GM23248 (cell line): ENCODE results near the gene CFAP100. TPM values are rescaled to one million over a fixed set of nuclear protein-coding genes. Genes with fewer than 3 reads are reported as not detected.
A peak's percentile ranks its signal among the peaks of the same experiment; 100 is the strongest.

Experiments
- DNase-seq: peaks from one replicate; pipeline ENCODE4 v3.0.0-alpha.2; 2015
- H2AFZ ChIP-seq: fragments of 200-600 bp; sonication (generic); 2 replicates; pipeline ENCODE4 v1.6.1; 2016; ENCODE audit warnings: antibody characterized with exemption
- H3F3A ChIP-seq: fragments of 200-600 bp; sonication (generic); 2 replicates; pipeline ENCODE4 v1.6.1; 2016; ENCODE audit warnings: mild to moderate bottlenecking, antibody characterized with exemption, mixed run types; ENCODE audit not compliant: insufficient read depth
- H3K27ac ChIP-seq: fragments of 200-600 bp; sonication (generic); 2 replicates; pipeline ENCODE4 v1.5.1; 2016; ENCODE audit warnings: mild to moderate bottlenecking
- H3K27me3 ChIP-seq: fragments of 200-600 bp; sonication (generic); replicated peaks from 2 replicates; pipeline ENCODE4 v1.6.1; 2016; ENCODE audit warnings: mild to moderate bottlenecking; ENCODE audit not compliant: insufficient read depth
- H3K36me3 ChIP-seq: fragments of 200-600 bp; sonication (generic); 2 replicates; pipeline ENCODE4 v1.6.1; 2016; ENCODE audit warnings: low read depth, mild to moderate bottlenecking
- H3K4me1 ChIP-seq: fragments of 200-600 bp; sonication (generic); 2 replicates; pipeline ENCODE4 v1.6.1; 2016; ENCODE audit warnings: mild to moderate bottlenecking; ENCODE audit not compliant: insufficient read depth
- H3K4me2 ChIP-seq: fragments of 200-600 bp; sonication (generic); one replicate; pipeline ENCODE4 v1.6.1; 2016; ENCODE audit warnings: mild to moderate bottlenecking; ENCODE audit not compliant: unreplicated experiment
- H3K4me3 ChIP-seq: fragments of 200-600 bp; sonication (generic); 2 replicates; pipeline ENCODE4 v1.5.1; 2016; ENCODE audit warnings: mild to moderate bottlenecking
- H3K79me2 ChIP-seq: fragments of 200-600 bp; sonication (generic); 2 replicates; pipeline ENCODE4 v1.6.1; 2016; ENCODE audit warnings: mild to moderate bottlenecking; ENCODE audit not compliant: insufficient read depth
- H3K9ac ChIP-seq: fragments of 200-600 bp; sonication (generic); 2 replicates; pipeline ENCODE4 v1.6.1; 2016; ENCODE audit warnings: mild to moderate bottlenecking
- H3K9me2 ChIP-seq: fragments of 200-600 bp; sonication (generic); 2 replicates; pipeline ENCODE4 v1.6.1; 2016; ENCODE audit warnings: mixed run types, mild to moderate bottlenecking, moderate library complexity; ENCODE audit not compliant: insufficient read depth
- H3K9me3 ChIP-seq: fragments of 200-600 bp; sonication (generic); one replicate; pipeline ENCODE4 v1.6.1; 2017; ENCODE audit warnings: low read depth
- H4K20me1 ChIP-seq: fragments of 200-600 bp; sonication (generic); 2 replicates; pipeline ENCODE4 v1.6.0; 2016; ENCODE audit not compliant: insufficient read depth
- EZH2 ChIP-seq: fragments of 200-600 bp; sonication (generic); IDR thresholded peaks from 2 replicates; pipeline ENCODE4 v1.6.1; 2018; ENCODE audit warnings: antibody characterized with exemption, mild to moderate bottlenecking; ENCODE audit not compliant: insufficient read depth, poor library complexity, severe bottlenecking
- EZH2phosphoT487 ChIP-seq: fragments of 200-600 bp; sonication (generic); IDR thresholded peaks from 2 replicates; pipeline ENCODE4 v1.6.1; 2018; ENCODE audit warnings: antibody characterized with exemption, moderate library complexity, mild to moderate bottlenecking, low read depth; ENCODE audit not compliant: insufficient read depth
- WGBS, 2 experiments: methylation state at CpG; one replicate each; pipeline ENCODE4 v1.1.6; 2015 to 2017; ENCODE audit warnings: low lambda C conversion rate in 2 of 2, low coverage in 1 of 2; ENCODE audit errors: missing lambda C conversion rate in 2 of 2; 5-methylcytosine and 5-hydroxymethylcytosine counted together
- in situ Hi-C: fragments of 300-500 bp; cut with MboI; formaldehyde crosslinking; loops from 2 replicates; pipeline ENCODE4 v1.15.0; 2020
- polyA plus RNA-seq: library from polyadenylated mRNA; unstranded; fragments of >200 nt; fragmentation: Nextera tagmentation; extraction: Ambion mirVana; gene quantifications from 2 replicates; pipeline ENCODE4 v1.2.1, GENCODE V29; 2016
- total RNA-seq: library from RNA; depleted of rRNA; stranded (reverse); fragments of >200 nt; shearing (Covaris generic); gene quantifications from 2 replicates; pipeline ENCODE4 v1.2.3, GENCODE V29; 2014

Gene CFAP100
- total and polyA plus RNA-seq, 2 experiments from 2014 or later = not detected

- Histone ChIP-seq H3F3A (no peaks in the 10 kb centered on the region), H3K9me2 (no peaks in the 10 kb centered on the region), H2AFZ (no peak overlapping the region), H3K9me3 (no peaks in the 10 kb centered on the region), H3K79me2 (no peaks in the 10 kb centered on the region), H3K27ac (no peak overlapping the region), H3K27me3 (no peaks in the 10 kb centered on the region), H3K4me3 (no peak overlapping the region), H4K20me1 (no peaks in the 10 kb centered on the region), H3K4me1 (no peaks in the 10 kb centered on the region), H3K36me3 (no peaks in the 10 kb centered on the region), H3K4me2 (no peak overlapping the region), H3K9ac (no peak overlapping the region)
- in situ Hi-C loops = no loop called here
- no peak for TF ChIP-seq EZH2
- TF ChIP-seq EZH2phosphoT487 = no peak
- WGBS, 2 experiments = 33 to 40% methylated on average over 3 of the region's 3 CpGs
- no peak for DNase-seq
Measured at GRCh38 chr3:126424751-126425150, 30.0 kb downstream of the CFAP100 start.

- in situ Hi-C loops = no loop called here
- no peak overlapping the region for H3K4me3 ChIP-seq
- TF ChIP-seq EZH2phosphoT487 = no peak
- no peak for TF ChIP-seq EZH2
Measured at GRCh38 chr3:126431103-126431534, 36.4 kb downstream of the CFAP100 start.

GRCh38 chr3:126432361-126433104 lies 37.8 kb downstream of the CFAP100 start:
- WGBS, 2 experiments = 74 to 76% methylated on average over 4 of the region's 4 CpGs
- in situ Hi-C loops = no loop called here
- no peaks in the 10 kb centered on the region for H4K20me1 ChIP-seq

More at GRCh38 chr3:126431103-126431534, 36.4 kb downstream of the CFAP100 start:
- no peak overlapping the region for H3K4me2 ChIP-seq
- no peaks in the 10 kb centered on the region for H4K20me1 ChIP-seq
- H3K9me3 ChIP-seq = no peaks in the 10 kb centered on the region
- no peaks in the 10 kb centered on the region for H3F3A ChIP-seq
- H3K9ac ChIP-seq = no peak overlapping the region
- H3K27ac ChIP-seq = no peak overlapping the region
- no peaks in the 10 kb centered on the region for H3K9me2 ChIP-seq
- H3K27me3 ChIP-seq = no peaks in the 10 kb centered on the region
- no peaks in the 10 kb centered on the region for H3K4me1 ChIP-seq
- H2AFZ ChIP-seq = no peak overlapping the region
- H3K79me2 ChIP-seq = no peaks in the 10 kb centered on the region
- WGBS, 2 experiments = 89 to 100% methylated on average over 1 of the region's 1 CpG
- DNase-seq = no peak
- no peaks in the 10 kb centered on the region for H3K36me3 ChIP-seq

GRCh38 chr3:126433105-126433430 lies 38.4 kb downstream of the CFAP100 start:
- H3K27ac ChIP-seq = no peak overlapping the region
- no peaks in the 10 kb centered on the region for H4K20me1 ChIP-seq
- no peaks in the 10 kb centered on the region for H3K27me3 ChIP-seq
- H3K4me1 ChIP-seq = no peaks in the 10 kb centered on the region
- no peaks in the 10 kb centered on the region for H3K9me3 ChIP-seq
- H3K4me2 ChIP-seq = no peak overlapping the region
- no peak for DNase-seq
- WGBS, 2 experiments = 90 to 95% methylated on average over 6 of the region's 6 CpGs
- H3K9ac ChIP-seq = no peak overlapping the region
- TF ChIP-seq EZH2phosphoT487 (no peak), EZH2 (no peak)
- no peaks in the 10 kb centered on the region for H3F3A ChIP-seq
- no peaks in the 10 kb centered on the region for H3K9me2 ChIP-seq
- no peak overlapping the region for H3K4me3 ChIP-seq
- in situ Hi-C loops = no loop called here
- H3K79me2 ChIP-seq = no peaks in the 10 kb centered on the region
- H3K36me3 ChIP-seq = no peaks in the 10 kb centered on the region
- H2AFZ ChIP-seq = no peak overlapping the region

More at GRCh38 chr3:126432361-126433104, 37.8 kb downstream of the CFAP100 start:
- peak; percentile 49 for DNase-seq
- Histone ChIP-seq H3K4me2 (no peak overlapping the region), H3K9me3 (no peaks in the 10 kb centered on the region), H3K4me3 (no peak overlapping the region), H3K27me3 (no peaks in the 10 kb centered on the region), H3K79me2 (no peaks in the 10 kb centered on the region), H3K9ac (no peak overlapping the region), H3K9me2 (no peaks in the 10 kb centered on the region), H2AFZ (no peak overlapping the region), H3K27ac (no peak overlapping the region), H3F3A (no peaks in the 10 kb centered on the region), H3K4me1 (no peaks in the 10 kb centered on the region), H3K36me3 (no peaks in the 10 kb centered on the region)
- TF ChIP-seq EZH2phosphoT487 (no peak), EZH2 (no peak)
